B cell (primary cell): ENCODE results near the gene RTBDN.

Experiments used
- EZH2 ChIP-seq: IDR thresholded peaks from 2 replicates; pipeline ENCODE4 v1.6.1; 2012; ENCODE audit warnings: borderline replicate concordance, low read depth, mild to moderate bottlenecking, moderate library complexity, low read length; ENCODE audit not compliant: insufficient read depth, poor library complexity, severe bottlenecking
- TF ChIP-seq, protein P1 (sequence below): fragments of 200-600 bp; IDR thresholded peaks from one replicate; pipeline ENCODE4 v1.8.0; 2022; ENCODE audit warnings: antibody characterized with exemption, mild to moderate bottlenecking

- TF ChIP-seq, protein P1, sequence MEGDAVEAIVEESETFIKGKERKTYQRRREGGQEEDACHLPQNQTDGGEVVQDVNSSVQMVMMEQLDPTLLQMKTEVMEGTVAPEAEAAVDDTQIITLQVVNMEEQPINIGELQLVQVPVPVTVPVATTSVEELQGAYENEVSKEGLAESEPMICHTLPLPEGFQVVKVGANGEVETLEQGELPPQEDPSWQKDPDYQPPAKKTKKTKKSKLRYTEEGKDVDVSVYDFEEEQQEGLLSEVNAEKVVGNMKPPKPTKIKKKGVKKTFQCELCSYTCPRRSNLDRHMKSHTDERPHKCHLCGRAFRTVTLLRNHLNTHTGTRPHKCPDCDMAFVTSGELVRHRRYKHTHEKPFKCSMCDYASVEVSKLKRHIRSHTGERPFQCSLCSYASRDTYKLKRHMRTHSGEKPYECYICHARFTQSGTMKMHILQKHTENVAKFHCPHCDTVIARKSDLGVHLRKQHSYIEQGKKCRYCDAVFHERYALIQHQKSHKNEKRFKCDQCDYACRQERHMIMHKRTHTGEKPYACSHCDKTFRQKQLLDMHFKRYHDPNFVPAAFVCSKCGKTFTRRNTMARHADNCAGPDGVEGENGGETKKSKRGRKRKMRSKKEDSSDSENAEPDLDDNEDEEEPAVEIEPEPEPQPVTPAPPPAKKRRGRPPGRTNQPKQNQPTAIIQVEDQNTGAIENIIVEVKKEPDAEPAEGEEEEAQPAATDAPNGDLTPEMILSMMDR = no peak
- no peak for TF ChIP-seq EZH2
These were observed 41.5 kb downstream of the RTBDN start for GRCh38 chr19:12792853-12793289.
